ENCODE data around the gene ART1. TPM values are rescaled to one million over a fixed set of nuclear protein-coding genes. Genes with fewer than 3 reads are reported as not detected.

ART1 gene
- total RNA-seq, 1 experiment from 2014 or later: not detected

DNA sequence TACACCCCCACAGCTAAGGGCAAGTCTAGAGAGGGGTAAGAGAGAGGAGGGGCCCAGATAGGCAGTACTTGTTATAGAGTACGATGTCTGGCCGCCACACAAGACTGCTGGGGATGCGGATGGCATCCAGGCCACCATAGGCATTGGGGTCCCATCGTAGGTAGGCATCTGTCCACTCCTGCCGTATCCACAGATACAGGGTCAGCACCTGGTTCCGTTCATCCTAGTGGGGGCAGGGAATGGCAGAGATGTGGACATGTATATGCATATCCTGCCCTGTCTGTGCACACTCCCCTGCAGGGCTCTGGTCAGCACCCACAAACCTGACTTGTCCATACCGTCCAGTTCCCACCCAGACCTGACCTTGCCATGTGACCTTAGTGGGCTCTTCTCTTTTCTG is 24.2 kb downstream of the ART1 start:
- no peaks in the 10 kb centered on the region for H3K9me3 ChIP-seq (ENCODE audit: control insufficient read depth, low read depth, low read length)
- no peak overlapping the region for H3K4me3 Mint-ChIP-seq

More for the DNA sequence above, 24.2 kb downstream of the ART1 start:
- WGBS (ENCODE audit: extremely low coverage, insufficient read length, low lambda C conversion rate): no CpG with 5 or more reads among the region's 7 CpGs
- no peak overlapping the region for H2AK5ac ChIP-seq (ENCODE audit: insufficient read length, low read length)
- H2BK12ac ChIP-seq (ENCODE audit: insufficient read length, low read depth, low read length): no peak overlapping the region
- H4K8ac ChIP-seq (replicated peaks; ENCODE audit: insufficient read length, low read depth, low read length): no peak overlapping the region
- H3K36me3 Mint-ChIP-seq (ENCODE audit: insufficient read depth in 1 of 3, low read depth in 3 of 3): peaks cover 4 to 57% (median 6%) of the 10 kb centered on the region in 3 experiments
- no peaks in the 10 kb centered on the region for H3K4me1 ChIP-seq (ENCODE audit: insufficient read depth, low read length)
- no peaks in the 10 kb centered on the region for H3K79me1 ChIP-seq (ENCODE audit: insufficient read depth, low read depth, low read length, poor library complexity, severe bottlenecking)
- H3K4me2 ChIP-seq (ENCODE audit: insufficient read depth, insufficient read length, low read length): no peak overlapping the region
- H2BK20ac ChIP-seq (ENCODE audit: low read depth, low read length, poor library complexity, severe bottlenecking): no peak overlapping the region
- H3K56ac ChIP-seq (ENCODE audit: insufficient read length, low read depth, low read length): no peak overlapping the region
- H2BK120ac ChIP-seq (ENCODE audit: low read depth, low read length, poor library complexity, severe bottlenecking): no peak overlapping the region
- H4K5ac ChIP-seq (ENCODE audit: insufficient read length, low read depth, low read length): no peak overlapping the region
- no peak overlapping the region for H2AFZ ChIP-seq (ENCODE audit: low read length)
- no peak overlapping the region for H3K27ac ChIP-seq (ENCODE audit: insufficient read length, low read depth, low read length)
- no peak overlapping the region for H3K4ac ChIP-seq (ENCODE audit: low read depth, low read length)
- no peaks in the 10 kb centered on the region for H3K27me3 ChIP-seq (ENCODE audit: insufficient read depth, low read length)
- no peaks in the 10 kb centered on the region for H3K27me3 Mint-ChIP-seq (ENCODE audit: low read depth)
- no peak for DNase-seq
- no peak for TF ChIP-seq CTCF (conservative IDR thresholded peaks at IDR 0.05)
- no peaks in the 10 kb centered on the region for H4K20me1 ChIP-seq (ENCODE audit: control insufficient read depth, insufficient read depth, insufficient read length)
- H3K9me3 Mint-ChIP-seq: no peaks in the 10 kb centered on the region
- no peak overlapping the region for H3T11ph ChIP-seq (ENCODE audit: low read length)
- no peak overlapping the region for H3K27ac Mint-ChIP-seq
- H3K18ac ChIP-seq (ENCODE audit: insufficient read length, low read depth, low read length): no peak overlapping the region
- H3K23me2 ChIP-seq (ENCODE audit: insufficient read length, low read depth, low read length, poor library complexity, severe bottlenecking): no peaks in the 10 kb centered on the region
- peaks cover 0 to 9% of the 10 kb centered on the region in 2 experiments; a peak in 2 of 4 replicates for H3K4me1 Mint-ChIP-seq
- H4K91ac ChIP-seq (ENCODE audit: insufficient read length, low read depth, low read length): no peak overlapping the region
- H3K14ac ChIP-seq (ENCODE audit: insufficient read depth, low read length): no peak overlapping the region
- no peak overlapping the region for H3K23ac ChIP-seq (ENCODE audit: insufficient read length, low read depth, low read length)
- no peak overlapping the region for H2BK15ac ChIP-seq (ENCODE audit: low read depth, low read length)
- H3K9ac ChIP-seq (ENCODE audit: extremely low read depth, insufficient read length, low read length): no peak overlapping the region
- H3K79me2 ChIP-seq (ENCODE audit: insufficient read depth, low read length): no peaks in the 10 kb centered on the region
- H2BK5ac ChIP-seq (ENCODE audit: insufficient read length, low read length): no peak overlapping the region
